ENCODE measurements around the gene SNAPC2.

The SNAPC2 gene

DNA sequence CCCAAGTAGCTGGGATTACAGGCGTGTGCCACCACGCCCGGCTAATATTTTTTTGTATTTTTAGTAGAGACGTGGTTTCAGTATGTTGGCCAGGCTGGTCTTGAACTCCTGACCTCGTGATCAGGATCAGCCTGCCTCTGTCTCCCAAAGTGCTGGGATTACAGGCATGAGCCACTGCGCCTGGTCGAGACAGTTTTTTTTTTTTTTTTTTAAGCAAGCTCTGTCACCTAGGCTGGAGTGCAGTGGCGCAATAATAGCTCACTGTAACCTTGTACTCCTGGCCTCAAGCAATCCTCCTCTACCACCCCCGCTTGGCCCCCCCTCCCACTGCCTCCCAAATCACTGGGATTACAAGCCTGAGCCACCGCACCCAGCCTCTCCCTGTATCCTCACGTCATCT is 22.8 kb upstream of the SNAPC2 start:
- Histone ChIP-seq H3K4me3 (replicated peaks; ENCODE audit: insufficient read depth, low read length) (no peak overlapping the region), H3K27me3 (ENCODE audit: insufficient read depth, poor library complexity, severe bottlenecking) (no peaks in the 10 kb centered on the region), H3K27ac (replicated peaks) (peak overlapping the region; percentile 33)
- TF ChIP-seq REST (IDR thresholded peaks at IDR 0.05; ENCODE audit: insufficient replicate concordance, low read depth) (no peak), GABPA (IDR thresholded peaks at IDR 0.05; ENCODE audit: low read depth) (no peak), CTCF (IDR thresholded peaks at IDR 0.05; ENCODE audit: insufficient read depth, low read length) (no peak), SPI1 (IDR thresholded peaks at IDR 0.05; ENCODE audit: borderline replicate concordance, low read depth) (no peak), POLR2AphosphoS5 (IDR thresholded peaks at IDR 0.05; ENCODE audit: low read depth) (no peak)
- peak in 1 of 2 experiments; percentile 52 for DNase-seq (ENCODE audit: low read depth in 1 of 2, low spot score in 1 of 2)

DNA sequence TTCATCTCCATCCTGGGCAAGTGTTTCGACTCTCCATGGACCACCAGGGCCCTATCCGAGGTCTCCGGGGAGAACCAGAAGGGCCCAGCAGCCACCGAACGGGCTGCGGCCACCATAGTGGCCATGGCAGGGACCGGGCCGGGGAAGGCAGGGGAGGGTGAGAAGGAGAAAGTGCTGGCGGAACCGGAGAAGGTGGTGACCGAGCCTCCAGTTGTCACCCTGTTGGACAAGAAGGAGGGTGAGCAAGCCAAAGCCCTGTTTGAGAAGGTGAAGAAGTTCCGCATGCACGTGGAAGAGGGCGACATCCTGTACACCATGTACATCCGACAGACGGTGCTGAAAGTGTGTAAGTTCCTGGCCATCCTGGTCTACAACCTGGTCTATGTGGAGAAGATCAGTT is 21.2 kb upstream of the SNAPC2 start:
- no peak for TF ChIP-seq POLR2AphosphoS5 (IDR thresholded peaks at IDR 0.05; ENCODE audit: low read depth)
- no peak for TF ChIP-seq GABPA (IDR thresholded peaks at IDR 0.05; ENCODE audit: low read depth)
- no peak for TF ChIP-seq SPI1 (IDR thresholded peaks at IDR 0.05; ENCODE audit: borderline replicate concordance, low read depth)
- no peak for TF ChIP-seq CTCF (IDR thresholded peaks at IDR 0.05; ENCODE audit: insufficient read depth, low read length)
- TF ChIP-seq REST (IDR thresholded peaks at IDR 0.05; ENCODE audit: insufficient replicate concordance, low read depth) = no peak
- Histone ChIP-seq H3K27me3 (ENCODE audit: insufficient read depth, poor library complexity, severe bottlenecking) (no peaks in the 10 kb centered on the region), H3K27ac (replicated peaks) (no peak overlapping the region), H3K4me3 (replicated peaks; ENCODE audit: insufficient read depth, low read length) (no peak overlapping the region)
- no peak for DNase-seq (ENCODE audit: low read depth in 1 of 2, low spot score in 1 of 2)

- DNase-seq (ENCODE audit: low read depth in 1 of 2, low spot score in 1 of 2) = no peak
These were observed 20.3 kb upstream of the SNAPC2 start for GRCh38 chr19:7899751-7900378.

More at GRCh38 chr19:7899751-7900378, 20.3 kb upstream of the SNAPC2 start:
- TF ChIP-seq CTCF (IDR thresholded peaks at IDR 0.05; ENCODE audit: insufficient read depth, low read length) (no peak), POLR2AphosphoS5 (IDR thresholded peaks at IDR 0.05; ENCODE audit: low read depth) (no peak), SPI1 (IDR thresholded peaks at IDR 0.05; ENCODE audit: borderline replicate concordance, low read depth) (no peak), REST (IDR thresholded peaks at IDR 0.05; ENCODE audit: insufficient replicate concordance, low read depth) (no peak), GABPA (IDR thresholded peaks at IDR 0.05; ENCODE audit: low read depth) (no peak)
- H3K27ac ChIP-seq (replicated peaks) = no peak overlapping the region
- H3K27me3 ChIP-seq (ENCODE audit: insufficient read depth, poor library complexity, severe bottlenecking) = no peaks in the 10 kb centered on the region
- no peak overlapping the region for H3K4me3 ChIP-seq (replicated peaks; ENCODE audit: insufficient read depth, low read length)

Measured in HL-60 (cell line).